NCI-H1436 (cell line): ENCODE data around the gene RTN4.

Experiments
- DNase-seq: peaks from one replicate; lab custom pipeline; 2025; lab: John Stamatoyannopoulos, UW

The RTN4 gene

DNA sequence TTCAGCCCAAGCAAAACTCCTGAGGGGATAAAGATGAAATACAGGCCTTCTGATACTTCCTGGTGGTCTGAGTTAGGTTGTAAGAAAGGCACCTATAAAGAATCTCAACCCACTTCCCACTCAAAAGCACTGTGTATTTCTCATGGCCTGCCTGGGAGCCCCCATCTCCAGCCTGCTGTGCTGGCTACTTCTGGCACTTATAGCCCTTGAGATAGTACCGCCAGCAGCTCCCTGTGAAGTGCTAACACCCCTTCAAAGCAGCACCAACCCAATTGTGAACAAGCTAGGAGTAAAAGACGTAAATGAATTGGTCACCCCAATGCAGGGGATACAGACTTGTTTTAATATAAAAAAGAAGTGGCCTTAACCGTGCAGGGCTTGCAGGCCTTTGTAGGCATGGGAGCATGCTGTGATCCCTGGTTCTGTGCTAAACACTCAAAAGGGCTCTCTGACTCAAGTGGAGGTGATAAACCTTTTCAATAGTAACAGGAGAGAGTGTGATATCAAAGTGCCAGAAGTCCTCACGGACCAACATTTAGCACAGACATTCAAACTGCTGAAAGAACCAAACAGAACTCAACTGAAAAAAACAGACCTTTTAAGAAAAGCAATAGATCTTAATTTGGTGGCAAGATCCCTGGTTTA, 80.8 kb downstream of the RTN4 start:
- DNase-seq, result no peak

DNA sequence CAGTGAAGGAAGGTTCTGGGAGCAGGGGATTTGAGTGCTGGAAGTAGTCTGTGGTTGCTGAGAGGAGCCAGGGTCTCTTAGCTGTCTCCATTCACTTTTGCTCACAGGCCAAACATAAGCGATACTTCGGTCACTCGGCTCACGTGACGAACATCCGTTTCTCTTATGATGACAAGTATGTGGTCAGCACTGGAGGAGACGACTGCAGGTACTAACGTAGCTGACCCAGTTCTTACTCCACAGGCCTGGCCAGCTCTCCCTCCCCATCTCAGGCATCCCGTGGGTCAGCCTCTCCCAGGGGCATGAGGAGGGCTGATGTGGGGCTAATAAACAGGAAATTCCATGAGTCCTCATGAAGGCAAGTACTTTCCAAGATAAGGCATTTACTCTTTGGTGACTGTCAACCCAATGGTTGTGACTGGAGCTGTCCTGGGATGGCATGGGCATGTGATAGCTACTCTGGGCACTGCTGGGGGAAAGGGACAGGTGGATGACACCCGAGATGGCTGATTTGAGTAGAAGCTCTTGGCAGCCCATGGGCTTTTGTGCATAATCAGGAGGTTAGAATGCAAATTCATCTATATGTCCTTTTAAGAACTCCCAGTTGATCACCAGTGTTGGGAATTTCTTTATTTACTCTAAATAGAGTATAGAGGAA, 81.6 kb downstream of the RTN4 start:
- no peak for DNase-seq

- DNase-seq, result no peak
Observed at GRCh38 chr2:54967759-54968365, 82.4 kb downstream of the RTN4 start.

GRCh38 chr2:54967269-54967668, 83.0 kb downstream of the RTN4 start:
- DNase-seq, result no peak

GRCh38 chr2:54966837-54967236, 83.4 kb downstream of the RTN4 start:
- no peak for DNase-seq

DNA sequence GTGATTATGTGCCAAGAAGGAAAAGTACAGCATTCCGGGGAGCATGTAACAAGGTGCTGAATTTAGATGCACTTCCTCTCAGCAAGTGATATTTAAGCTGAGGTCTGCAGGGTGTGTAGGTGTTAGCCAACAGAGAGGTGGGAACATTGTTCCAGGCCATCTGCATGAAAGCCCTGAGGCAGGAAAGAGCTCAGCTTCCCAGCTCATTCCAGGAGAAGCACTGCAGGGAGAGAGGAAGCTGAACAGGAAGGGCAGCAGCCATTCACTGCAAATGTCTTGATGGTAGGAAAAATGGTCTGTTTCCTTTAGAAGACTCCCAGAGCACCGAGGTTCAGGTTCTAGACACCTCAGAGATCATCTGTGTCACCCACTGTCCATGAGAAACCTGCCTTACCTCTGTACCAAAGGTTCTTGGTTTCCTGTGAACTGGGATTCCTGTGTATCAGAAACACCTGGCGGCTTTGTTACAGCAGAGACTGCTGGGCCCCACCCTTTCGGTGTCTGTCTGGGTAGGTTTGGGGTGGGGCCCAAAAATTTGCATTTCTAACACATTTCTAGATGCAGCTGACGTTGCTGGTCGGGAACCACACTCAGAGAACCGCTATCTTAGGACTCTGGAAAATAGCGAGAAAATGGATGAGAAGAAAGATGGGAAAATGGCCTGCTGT, 84.0 kb downstream of the RTN4 start:
- DNase-seq, result no peak

DNA sequence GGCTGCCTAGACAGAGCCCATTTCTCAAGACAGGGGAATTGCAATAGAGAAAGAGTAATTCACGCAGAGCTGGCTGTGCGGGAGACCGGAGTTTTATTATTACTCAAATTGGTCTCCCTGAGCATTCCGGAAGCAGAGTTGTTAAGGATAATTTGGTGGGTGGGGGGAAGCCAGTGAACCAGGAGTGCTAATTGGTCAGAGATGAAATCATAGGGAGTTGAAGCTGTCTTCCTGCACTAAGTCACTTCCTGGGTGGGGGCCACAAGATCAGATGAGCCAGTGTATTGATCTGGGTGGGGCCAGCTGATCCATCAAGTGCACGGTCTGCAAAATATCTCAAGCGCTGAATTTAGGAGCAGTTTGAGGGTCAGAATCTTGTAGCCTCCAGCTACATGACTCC, 84.8 kb downstream of the RTN4 start:
- DNase-seq, result no peak

DNA sequence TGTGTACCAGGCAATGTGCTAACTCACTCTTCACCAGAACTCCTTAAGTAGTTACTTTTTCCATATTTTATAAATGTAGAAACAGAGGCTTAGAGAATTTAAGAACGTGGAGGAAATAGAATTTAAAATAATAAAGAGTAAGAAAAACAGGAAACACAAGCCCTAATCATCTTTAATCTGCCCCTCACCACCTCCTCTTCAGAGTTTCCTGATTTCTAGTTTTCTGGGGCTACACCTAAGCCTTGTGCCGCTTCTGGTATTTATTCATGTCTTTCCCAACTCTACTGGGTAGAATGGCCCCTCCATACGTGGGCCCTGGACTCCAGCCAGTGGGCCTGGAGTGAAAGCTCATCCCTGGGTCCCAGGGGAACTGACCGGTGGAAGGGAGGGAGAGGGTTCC, 85.4 kb downstream of the RTN4 start:
- DNase-seq, result no peak

GRCh38 chr2:54964271-54964670, 86.0 kb downstream of the RTN4 start:
- no peak for DNase-seq

DNA sequence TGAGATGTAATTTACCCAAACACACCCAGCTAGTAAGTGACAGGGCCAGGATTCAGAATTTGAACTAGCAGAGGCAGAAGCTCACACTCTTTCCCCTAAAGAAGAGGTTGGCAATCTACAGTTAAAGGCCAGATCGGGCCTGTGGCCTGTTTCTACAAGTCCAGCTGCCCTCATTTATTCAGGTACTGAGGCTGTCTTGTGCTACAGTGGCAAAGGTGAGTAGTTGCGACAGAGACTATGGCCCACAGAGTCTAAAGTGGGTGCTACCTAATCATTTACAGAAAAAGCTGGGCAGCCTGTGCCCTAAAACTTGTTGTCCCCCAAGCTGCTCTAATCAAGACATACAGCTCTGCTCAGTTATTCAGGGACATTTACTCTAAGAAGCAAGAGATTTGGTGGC, 86.8 kb downstream of the RTN4 start:
- no peak for DNase-seq

DNA sequence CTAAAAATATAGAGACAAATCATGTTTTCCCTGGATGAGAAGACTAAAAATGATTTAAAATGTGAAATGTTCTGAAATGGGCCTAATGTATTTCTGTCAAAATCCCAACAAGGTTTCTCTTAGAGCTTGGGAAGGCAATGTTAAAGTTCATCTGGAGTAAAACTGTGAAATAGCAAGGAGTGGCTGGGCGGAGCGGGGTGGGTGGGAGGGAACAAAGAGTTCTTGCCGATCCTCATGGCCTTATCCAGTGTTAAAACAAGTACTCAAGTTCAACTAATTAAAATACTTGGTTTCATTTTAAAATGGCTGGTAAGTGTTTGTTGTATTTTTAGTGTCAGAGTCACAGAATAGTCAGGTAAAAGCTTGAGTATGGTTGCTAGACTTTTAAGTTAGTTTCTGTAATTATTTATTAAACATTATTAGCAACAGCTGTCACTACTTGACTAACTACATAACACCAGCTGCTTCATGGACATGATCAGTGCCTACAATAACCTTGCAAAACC, 87.3 kb downstream of the RTN4 start:
- no peak for DNase-seq

- no peak for DNase-seq
Observed at GRCh38 chr2:54962511-54962910, 87.7 kb downstream of the RTN4 start.

- no peak for DNase-seq
Observed at GRCh38 chr2:54960164-54960563, 90.1 kb downstream of the RTN4 start.

DNA sequence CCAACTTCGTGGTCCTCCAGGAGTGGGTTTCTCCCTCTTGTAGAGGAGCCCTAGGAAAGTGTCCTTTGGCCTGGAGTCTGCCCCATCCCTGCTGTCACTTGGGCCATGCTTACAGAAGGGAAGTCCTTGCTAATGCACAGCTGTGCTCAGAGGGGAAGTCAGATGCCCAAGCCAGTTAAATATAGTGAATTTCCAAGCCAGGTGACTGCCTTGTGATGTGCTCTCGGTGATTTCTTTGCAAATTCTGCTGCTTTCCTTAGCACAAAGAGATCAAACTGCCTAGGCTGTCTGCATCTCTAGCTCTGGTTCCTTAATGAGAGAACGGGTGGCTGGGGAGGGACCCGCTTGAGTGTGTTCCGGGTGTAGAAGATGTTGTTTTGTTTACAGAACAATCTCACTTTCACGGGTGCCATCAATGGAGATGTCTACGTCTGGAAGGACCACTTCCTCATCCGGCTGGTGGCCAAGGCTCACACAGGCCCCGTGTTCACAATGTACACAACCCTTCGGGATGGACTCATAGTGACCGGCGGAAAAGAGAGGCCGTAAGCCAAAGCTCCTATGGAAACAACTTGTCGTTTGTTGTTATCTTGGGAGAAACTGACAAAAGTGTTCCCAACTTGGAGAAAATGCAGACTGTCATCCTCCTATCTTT, 91.4 kb downstream of the RTN4 start:
- no peak for DNase-seq

DNA sequence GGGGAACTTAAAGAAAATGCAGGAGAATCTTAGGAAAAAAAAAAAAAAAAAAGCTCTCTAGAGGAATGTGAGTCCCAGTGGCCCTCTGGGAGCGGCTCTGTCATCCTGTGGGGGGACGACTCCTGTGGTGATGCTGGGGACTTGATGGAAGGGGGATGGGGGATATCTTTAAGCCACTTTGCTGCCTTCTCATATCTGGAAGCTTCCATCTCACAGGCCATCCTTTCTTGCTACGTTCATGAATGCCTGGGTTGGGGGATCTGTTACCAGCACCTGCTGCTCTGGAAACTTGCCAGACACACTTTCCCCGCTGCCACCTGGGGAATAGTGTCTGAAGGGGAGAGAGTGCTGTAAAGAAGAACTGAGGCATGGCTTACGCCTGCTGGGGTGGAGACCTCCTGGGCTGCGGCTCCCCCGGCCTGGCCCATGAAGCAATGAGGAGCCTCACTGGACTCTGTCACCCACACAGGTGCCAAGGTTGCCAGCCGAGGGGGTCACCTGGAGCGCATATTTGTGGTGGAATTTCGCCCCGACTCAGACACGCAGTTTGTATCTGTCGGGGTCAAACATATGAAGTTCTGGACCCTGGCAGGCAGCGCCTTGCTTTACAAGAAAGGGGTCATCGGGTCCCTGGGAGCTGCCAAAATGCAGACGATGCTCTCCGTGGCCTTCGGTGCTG, 92.8 kb downstream of the RTN4 start:
- peak; percentile 55 for DNase-seq

GRCh38 chr2:54956111-54956627, 94.1 kb downstream of the RTN4 start:
- DNase-seq, result no peak

GRCh38 chr2:54955358-54956110, 94.7 kb downstream of the RTN4 start:
- no peak for DNase-seq

DNA sequence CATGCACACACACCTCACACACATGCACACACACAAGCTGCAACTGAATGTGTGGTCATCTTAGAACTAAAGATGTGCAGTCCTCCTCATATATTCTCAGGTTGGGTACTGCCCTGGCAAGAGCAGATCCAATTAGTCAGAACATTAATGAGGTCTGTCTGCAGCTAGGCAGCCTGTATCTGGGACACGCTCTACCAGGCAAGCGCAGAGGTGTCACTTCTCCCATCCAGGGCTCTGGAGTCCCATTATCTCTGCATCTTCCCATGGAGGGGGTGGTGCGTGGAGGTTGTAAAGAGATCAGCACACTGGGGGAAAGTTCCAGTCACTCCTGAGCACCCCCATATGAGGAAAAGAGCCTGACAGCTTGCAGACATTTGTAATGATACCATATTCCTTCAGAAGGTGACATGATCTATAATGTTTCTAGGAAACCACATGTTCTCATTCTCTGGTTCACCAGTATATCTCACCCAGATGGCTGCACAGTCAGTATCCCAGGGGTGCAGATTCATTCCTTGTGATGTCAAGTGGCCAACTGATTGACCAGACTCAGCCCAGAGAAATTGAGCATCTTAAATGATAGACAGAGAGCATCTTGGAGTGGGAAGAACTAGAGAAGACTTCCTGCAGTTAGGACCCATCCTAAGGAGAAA, 95.4 kb downstream of the RTN4 start:
- no peak for DNase-seq

DNA sequence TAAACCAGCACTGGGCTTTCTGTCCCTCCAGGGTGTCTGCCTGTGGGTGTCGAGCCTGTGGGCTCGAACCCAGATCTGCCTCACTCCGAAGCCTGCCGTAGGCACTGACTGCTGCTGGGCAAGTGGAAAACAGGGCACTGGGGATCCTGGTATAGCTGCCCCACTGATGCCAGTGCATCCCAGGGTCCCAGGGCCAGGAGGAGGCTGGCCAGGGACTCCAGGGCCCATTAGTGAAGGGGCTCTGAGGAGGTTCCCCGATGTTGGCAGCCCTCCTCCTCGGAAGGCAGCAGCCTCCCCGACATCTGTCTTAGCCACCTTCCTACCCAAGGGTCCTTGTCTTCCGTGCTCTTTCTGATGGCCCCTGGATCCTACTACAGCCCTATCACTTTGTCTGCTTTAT, 96.1 kb downstream of the RTN4 start:
- DNase-seq, result no peak

- DNase-seq, result no peak
Observed at GRCh38 chr2:54952978-54953456, 97.2 kb downstream of the RTN4 start.
